Keratinocyte (primary cell): ENCODE results near the gene SLC26A9. TPM values are rescaled to one million over a fixed set of nuclear protein-coding genes. Genes with fewer than 3 reads are reported as not detected.
"Not testable (repeated sequence)": the region's sequence is repeated elsewhere in the genome, so short reads cannot be mapped to it uniquely, and the experiment has no call there.

Experiments used
- DNase-seq: peaks from one replicate; pipeline ENCODE4 v3.0.0-alpha.2; 2011; ENCODE audit warnings: low read depth, missing footprints, low spot score
- FAIRE-seq: peaks from 2 replicates; lab custom pipeline; 2011; peaks lifted over from hg19 to GRCh38; lab: Jason Lieb, UNC
- H2AFZ ChIP-seq: 2 replicates; pipeline ENCODE4 v1.6.0; 2012; ENCODE audit warnings: low read length, control low read depth, inconsistent platforms; ENCODE audit not compliant: control insufficient read depth
- H3K27ac ChIP-seq: 2 replicates; pipeline ENCODE4 v1.5.1; 2011; ENCODE audit warnings: low read length; ENCODE audit not compliant: control insufficient read depth, insufficient read depth
- H3K27me3 ChIP-seq: 3 replicates; pipeline ENCODE4 v1.6.0; 2011; ENCODE audit warnings: low read length; ENCODE audit not compliant: control insufficient read depth, insufficient read depth; ENCODE audit errors: extremely low read depth
- H3K36me3 ChIP-seq, 2 experiments: 2 replicates in 1 of 2; 3 replicates in 1 of 2; pipeline ENCODE4 v1.5.1; 2011; ENCODE audit warnings: low read length in 2 of 2, mild to moderate bottlenecking in 1 of 2; ENCODE audit not compliant: control insufficient read depth in 2 of 2, insufficient read depth in 2 of 2; ENCODE audit errors: extremely low read depth in 1 of 2
- H3K4me1 ChIP-seq: 3 replicates; pipeline ENCODE4 v1.5.1; 2011; ENCODE audit warnings: low read length; ENCODE audit not compliant: control insufficient read depth, insufficient read depth; ENCODE audit errors: extremely low read depth
- H3K4me2 ChIP-seq: 3 replicates; pipeline ENCODE4 v1.6.0; 2011; ENCODE audit warnings: low read depth, low read length; ENCODE audit not compliant: control insufficient read depth, insufficient read depth; ENCODE audit errors: extremely low read depth
- H3K4me3 ChIP-seq, 3 experiments: fragments of 200-600 bp in 1 of 3; sonication (generic) in 1 of 3; 2 replicates in 2 of 3; 3 replicates in 1 of 3; pipeline ENCODE4 v1.5.1; 2011 to 2016; ENCODE audit warnings: low read length in 3 of 3, mild to moderate bottlenecking in 3 of 3, control low read depth in 2 of 3, inconsistent platforms in 1 of 3, low read depth in 1 of 3, mixed read lengths in 1 of 3, mixed run types in 1 of 3, moderate library complexity in 1 of 3; ENCODE audit not compliant: control insufficient read depth in 2 of 3, insufficient read depth in 2 of 3; ENCODE audit errors: extremely low read depth in 1 of 3
- H3K79me2 ChIP-seq: 2 replicates; pipeline ENCODE4 v1.6.0; 2012; ENCODE audit warnings: low read length; ENCODE audit not compliant: control insufficient read depth, insufficient read depth
- H3K9ac ChIP-seq: 3 replicates; pipeline ENCODE4 v1.6.0; 2011; ENCODE audit warnings: low read length; ENCODE audit not compliant: control insufficient read depth, insufficient read depth; ENCODE audit errors: extremely low read depth
- H3K9me1 ChIP-seq: 3 replicates; pipeline ENCODE4 v1.6.0; 2011; ENCODE audit warnings: low read length; ENCODE audit not compliant: control insufficient read depth, insufficient read depth; ENCODE audit errors: extremely low read depth
- H3K9me3 ChIP-seq: 2 replicates; pipeline ENCODE4 v1.5.1; 2012; ENCODE audit warnings: low read depth, low read length; ENCODE audit not compliant: control insufficient read depth
- H4K20me1 ChIP-seq: 3 replicates; pipeline ENCODE4 v1.6.0; 2011; ENCODE audit warnings: low read length; ENCODE audit not compliant: control insufficient read depth, insufficient read depth; ENCODE audit errors: extremely low read depth
- dilution Hi-C: fragments of 300-500 bp; cut with MboI; formaldehyde crosslinking; loops from one replicate; pipeline ENCODE4 v1.7.0; 2020; ENCODE audit warnings: low sequenced_read_pairs; ENCODE audit not compliant: extremely low pct_ligation_motif_present
- polyA plus RNA-seq, 5 experiments: library from polyadenylated mRNA; depleted of rRNA in 3 of 5; stranded (reverse) in 3 of 5; stranded (forward) in 1 of 5; unstranded in 1 of 5; fragments of >200 nt; gene quantifications; 1 replicate in 1 of 5; 2 replicates in 3 of 5; 3 replicates in 1 of 5; pipeline versions ENCODE4 v1.2.1 to v1.2.3, GENCODE V29; 2011 to 2012; ENCODE audit warnings: missing spikeins in 2 of 5, low read depth in 1 of 5, low replicate concordance in 1 of 5

Gene SLC26A9
- polyA plus RNA-seq, 1 donor (not counting 4 experiments of a cell fraction or from before 2014, with no cell fraction given): 0.03 TPM

DNA sequence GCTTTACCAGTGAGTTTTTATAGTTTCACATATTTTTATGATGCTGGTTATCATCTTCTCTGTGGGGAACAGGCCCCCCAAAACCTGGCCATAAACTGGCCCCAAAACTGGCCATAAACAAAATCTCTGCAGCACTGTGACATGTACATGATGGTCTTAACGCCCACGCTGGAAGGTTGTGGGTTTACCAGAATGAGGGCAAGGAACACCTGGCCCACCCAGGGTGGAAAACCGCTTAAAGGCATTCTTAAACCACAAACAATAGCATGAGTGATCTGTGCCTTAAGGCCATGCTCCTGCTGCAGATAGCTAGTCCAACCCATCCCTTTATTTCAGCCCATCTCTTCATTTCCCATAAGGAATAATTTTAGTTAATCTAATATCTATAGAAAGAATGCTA lies 52.6 kb downstream of the SLC26A9 start:
- not testable (repeated sequence) for H3K27ac ChIP-seq, FAIRE-seq, H3K36me3 ChIP-seq

DNA sequence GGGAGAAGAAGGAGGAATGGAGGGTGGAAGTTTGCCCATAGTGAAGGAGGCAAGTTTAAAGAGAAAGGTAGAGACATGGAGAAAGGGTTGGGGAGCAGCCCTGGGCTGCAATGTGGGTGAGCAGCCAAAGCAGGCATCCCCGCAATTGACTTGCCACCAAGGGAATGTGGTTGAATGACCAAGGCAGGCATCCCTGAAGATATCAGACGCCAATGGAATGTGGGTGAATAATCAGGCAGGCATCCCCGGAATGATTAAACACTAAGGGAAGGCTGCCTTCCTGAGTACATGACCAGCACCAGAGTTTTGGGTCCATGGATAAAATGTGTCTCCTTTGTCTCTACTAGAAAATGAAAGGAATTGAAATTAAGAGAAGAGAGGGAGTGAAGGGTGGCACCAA lies 53.5 kb downstream of the SLC26A9 start:
- H3K9me3 ChIP-seq, H3K36me3 ChIP-seq, H3K79me2 ChIP-seq, H2AFZ ChIP-seq, H4K20me1 ChIP-seq, H3K9me1 ChIP-seq, H3K9ac ChIP-seq, dilution Hi-C loops, H3K27me3 ChIP-seq, H3K27ac ChIP-seq: not testable (repeated sequence)
- peaks cover 15% of the 10 kb centered on the region for H3K4me1 ChIP-seq
- FAIRE-seq: peak; percentile 9
- peak overlapping the region; percentile 20 for H3K4me2 ChIP-seq
- DNase-seq: peak; percentile 2
- peak overlapping the region in 1 of 3 experiments; percentile 20 for H3K4me3 ChIP-seq

More for the DNA sequence above, 52.6 kb downstream of the SLC26A9 start:
- H2AFZ ChIP-seq, dilution Hi-C loops, H3K9me1 ChIP-seq, H3K4me2 ChIP-seq, H3K4me3 ChIP-seq, H4K20me1 ChIP-seq, H3K9ac ChIP-seq, H3K9me3 ChIP-seq, H3K79me2 ChIP-seq, H3K27me3 ChIP-seq, DNase-seq: not testable (repeated sequence)
- H3K4me1 ChIP-seq: peaks cover 15% of the 10 kb centered on the region

DNA sequence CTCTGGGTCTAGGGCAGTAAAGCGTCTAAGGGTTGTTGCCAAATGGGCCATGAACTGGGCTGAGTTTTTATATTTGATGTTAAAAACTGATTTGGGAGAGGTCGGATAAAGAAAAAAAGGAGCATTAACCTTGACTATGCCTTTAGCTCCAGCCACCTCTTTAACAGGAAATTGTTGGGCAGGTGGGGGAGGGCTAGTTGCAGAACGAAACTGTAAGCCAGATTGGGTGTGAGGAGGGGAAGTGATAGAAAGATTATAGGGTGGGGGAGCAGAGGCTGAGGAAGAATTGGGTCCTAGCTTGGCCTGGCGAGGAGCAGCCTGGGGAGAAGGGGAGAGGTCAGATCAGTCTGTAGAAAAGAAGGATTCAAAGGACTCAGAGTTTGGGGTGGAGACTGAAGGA lies 54.2 kb downstream of the SLC26A9 start:
- dilution Hi-C loops, H3K36me3 ChIP-seq, DNase-seq, H3K4me3 ChIP-seq, H3K79me2 ChIP-seq, H3K27ac ChIP-seq, H3K9me1 ChIP-seq, H4K20me1 ChIP-seq, H3K27me3 ChIP-seq, FAIRE-seq, H3K4me2 ChIP-seq, H2AFZ ChIP-seq, H3K9ac ChIP-seq, H3K9me3 ChIP-seq: not testable (repeated sequence)
- H3K4me1 ChIP-seq: peaks cover 15% of the 10 kb centered on the region
